C4-2B (cell line): Measurements from ENCODE around the gene PNMA3.
"Not testable (repeated sequence)": the region's sequence is repeated elsewhere in the genome, so short reads cannot be mapped to it uniquely, and the experiment has no call there.

Experiments
- H3K27ac ChIP-seq: fragments of 450-650 bp; 2 replicates; pipeline ENCODE4 v1.5.1; 2017
- CTCF ChIP-seq: fragments of 450-650 bp; conservative IDR thresholded peaks from 2 replicates; pipeline ENCODE4 v1.5.1; 2017; ENCODE audit warnings: mild to moderate bottlenecking
- ZFX ChIP-seq: fragments of 450-650 bp; IDR thresholded peaks from 2 replicates; pipeline ENCODE4 v1.6.1; 2017

The PNMA3 gene

GRCh38 chrX:153055871-153056749, at the start of gene PNMA3:
PNMA3 (plus strand) TSS chrX:153056470; CDS start chrX:153057056, 586 bp downstream.
- peak within 1 kb of the TSS; percentile 48 for H3K27ac ChIP-seq
- no peak for TF ChIP-seq ZFX
- TF ChIP-seq CTCF: no peak

- H3K27ac ChIP-seq: not testable (repeated sequence)
Measured at GRCh38 chrX:153017174-153017573, 39.1 kb upstream of the PNMA3 start.

- H3K27ac ChIP-seq: no peak overlapping the region
- TF ChIP-seq ZFX (no peak), CTCF (no peak)
Measured at GRCh38 chrX:153019166-153019565, 37.1 kb upstream of the PNMA3 start.

GRCh38 chrX:153026501-153026900, 29.8 kb upstream of the PNMA3 start:
- not testable (repeated sequence) for H3K27ac ChIP-seq

GRCh38 chrX:153028487-153028886, 27.8 kb upstream of the PNMA3 start:
- H3K27ac ChIP-seq: not testable (repeated sequence)

- no peak overlapping the region for H3K27ac ChIP-seq
- TF ChIP-seq ZFX (no peak), CTCF (no peak)
Measured at GRCh38 chrX:153029162-153029561, 27.1 kb upstream of the PNMA3 start.

- H3K27ac ChIP-seq: no peak overlapping the region
- TF ChIP-seq ZFX (no peak), CTCF (no peak)
Measured at GRCh38 chrX:153029875-153030274, 26.4 kb upstream of the PNMA3 start.

- H3K27ac ChIP-seq: no peak overlapping the region
- TF ChIP-seq ZFX (no peak), CTCF (no peak)
Measured at GRCh38 chrX:153030801-153031200, 25.5 kb upstream of the PNMA3 start.

GRCh38 chrX:153032397-153033118, 23.7 kb upstream of the PNMA3 start:
- peak overlapping the region; percentile 12; the same call in 1 of the 2 replicates for H3K27ac ChIP-seq
- peak; percentile 87 for TF ChIP-seq CTCF
- TF ChIP-seq ZFX: no peak
